Activated CD4-positive, alpha-beta T cell treated with anti-CD3 and anti-CD28 coated beads, Interleukin-2, amount 50 U/mL, for 24 hours (primary cell): ENCODE measurements around the gene KIAA1671.

ENCODE experiments used
- DNase-seq, 2 donors: peaks; one replicate each; pipeline ENCODE4 v3.0.0-alpha.2; 2020; ENCODE audit warnings: low read depth in 1 of 2, low spot score in 1 of 2

The KIAA1671 gene

DNA sequence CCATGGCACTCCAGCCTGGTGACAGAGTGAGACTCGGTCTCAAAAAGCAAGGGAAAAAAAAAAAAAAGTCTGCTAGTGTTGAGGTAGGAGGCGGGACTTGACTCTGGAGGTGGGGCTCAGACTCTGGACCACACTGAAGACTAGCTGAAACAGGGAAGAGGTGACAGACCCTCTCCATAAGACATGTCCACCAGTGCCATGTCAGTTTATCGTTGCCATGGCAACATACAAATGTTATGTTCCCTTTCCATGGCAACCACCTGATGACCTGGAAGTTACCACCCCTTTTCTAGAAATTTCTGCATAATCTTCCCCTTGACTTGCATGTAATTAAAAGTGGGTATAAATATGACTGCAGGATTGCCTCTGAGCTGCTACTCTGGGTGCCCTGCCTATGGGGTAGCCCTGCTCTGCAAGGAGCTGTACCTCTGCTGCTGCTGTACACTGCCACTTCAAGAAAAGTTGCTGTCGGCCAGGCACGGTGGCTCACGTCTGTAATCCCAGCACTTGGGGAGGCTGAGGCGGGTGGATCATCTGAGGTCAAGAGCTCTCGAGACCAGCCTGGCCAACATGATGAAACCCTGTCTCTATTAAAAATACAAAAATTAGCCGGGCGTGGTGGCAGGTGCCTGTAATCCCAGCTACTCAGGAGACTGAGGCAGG lies 55.1 kb downstream of the KIAA1671 start:
- no peak for DNase-seq

DNA sequence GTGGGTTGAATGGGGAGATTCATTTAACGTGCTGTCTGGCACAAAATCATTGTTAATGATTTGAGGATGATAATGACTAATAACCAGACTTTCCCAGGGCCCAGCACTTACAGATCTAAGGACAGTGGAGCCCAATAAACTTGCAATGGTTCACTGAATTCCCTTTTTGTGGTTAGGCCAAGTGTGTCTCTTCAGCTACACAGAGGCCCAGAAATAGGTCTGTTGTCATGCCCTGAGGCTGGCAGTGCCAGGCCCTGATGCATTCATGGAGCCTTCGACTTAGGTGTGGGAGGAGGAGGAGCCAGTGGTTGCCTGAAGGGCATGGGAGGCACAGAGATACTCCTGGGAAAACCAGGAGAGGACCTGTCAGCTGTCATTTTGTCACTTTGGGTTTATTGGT lies 56.1 kb downstream of the KIAA1671 start:
- no peak for DNase-seq

GRCh38 chr22:25012741-25013143 lies 60.2 kb downstream of the KIAA1671 start:
- no peak for DNase-seq

DNA sequence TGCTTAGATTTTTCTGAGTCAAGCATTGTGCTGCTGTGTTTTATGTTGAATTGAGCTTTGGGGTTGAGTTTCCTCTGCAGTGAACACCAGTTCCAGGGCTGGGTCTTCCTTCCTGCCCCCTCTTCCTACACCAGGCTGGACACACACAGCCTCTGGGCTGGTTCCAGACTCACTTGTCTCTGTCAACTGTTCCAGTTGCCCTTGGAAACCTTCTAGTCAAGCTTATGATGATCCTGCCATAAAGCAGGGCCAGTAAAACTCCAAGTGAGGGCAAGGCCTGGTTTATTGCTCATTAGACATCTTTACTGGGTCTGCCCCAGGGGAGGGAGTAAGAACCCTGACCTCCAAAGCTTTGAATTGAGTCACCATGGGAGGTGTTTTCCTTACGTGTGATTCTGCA lies 61.1 kb downstream of the KIAA1671 start:
- no peak for DNase-seq

DNA sequence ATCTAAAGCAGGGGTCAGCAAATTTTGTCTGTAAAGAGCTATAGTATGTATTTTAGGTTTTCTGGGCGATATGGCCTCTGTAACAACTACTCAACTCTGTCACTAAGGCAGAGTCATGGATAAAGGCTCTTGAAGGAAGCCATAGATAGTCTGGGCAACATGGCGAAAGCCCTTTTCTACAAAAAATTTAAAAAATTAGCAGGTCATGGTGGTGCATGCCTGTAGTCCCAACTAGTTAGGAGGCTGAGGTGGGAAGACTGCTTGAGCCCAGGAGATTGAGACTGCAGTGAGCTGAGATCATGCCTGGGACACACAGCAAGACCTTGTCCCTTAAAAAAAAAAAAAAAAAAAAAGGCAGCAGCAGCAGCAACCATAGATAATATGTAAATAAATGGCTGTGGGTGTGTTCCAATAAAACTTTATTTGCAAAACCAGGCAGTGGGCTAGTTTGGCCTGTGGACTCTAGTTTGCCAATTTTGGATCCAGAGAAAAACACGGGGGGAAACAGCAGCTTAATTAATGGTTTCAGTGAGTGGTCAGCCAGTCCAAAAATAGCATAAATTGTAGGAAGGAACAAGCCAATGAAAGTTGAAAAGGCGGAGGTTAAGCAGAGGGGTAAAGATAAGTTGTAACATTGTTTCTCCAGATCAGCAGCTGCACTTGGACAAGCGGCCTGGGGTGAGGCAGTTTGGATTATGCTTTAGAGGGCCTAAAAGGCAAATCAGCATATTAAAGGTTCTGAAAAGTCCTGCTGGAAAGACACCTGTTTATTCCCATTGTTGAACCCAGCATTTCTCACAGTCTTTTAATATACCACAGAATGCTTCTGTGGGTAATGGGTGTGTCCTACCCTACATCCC lies 62.6 kb downstream of the KIAA1671 start:
- DNase-seq = no peak

DNA sequence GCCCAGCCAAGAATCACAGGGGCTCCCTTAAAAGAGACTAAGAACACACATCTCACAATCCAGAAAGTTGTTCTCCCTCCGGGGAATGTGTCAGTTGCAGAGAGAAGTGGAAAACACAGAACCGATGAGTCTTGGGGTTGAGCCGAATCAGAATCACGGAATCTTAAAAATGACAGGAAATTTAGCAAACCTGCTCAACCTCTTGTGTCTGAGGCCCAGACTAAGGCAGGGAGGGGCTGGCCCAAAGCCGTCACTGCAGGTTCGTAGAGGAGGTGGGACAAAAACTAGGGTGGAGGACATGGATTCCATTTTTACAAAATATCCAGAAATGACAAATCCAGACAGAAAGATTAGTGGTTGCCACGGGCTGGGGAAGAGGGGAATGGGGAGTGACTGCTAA lies 63.8 kb downstream of the KIAA1671 start:
- DNase-seq = no peak

DNA sequence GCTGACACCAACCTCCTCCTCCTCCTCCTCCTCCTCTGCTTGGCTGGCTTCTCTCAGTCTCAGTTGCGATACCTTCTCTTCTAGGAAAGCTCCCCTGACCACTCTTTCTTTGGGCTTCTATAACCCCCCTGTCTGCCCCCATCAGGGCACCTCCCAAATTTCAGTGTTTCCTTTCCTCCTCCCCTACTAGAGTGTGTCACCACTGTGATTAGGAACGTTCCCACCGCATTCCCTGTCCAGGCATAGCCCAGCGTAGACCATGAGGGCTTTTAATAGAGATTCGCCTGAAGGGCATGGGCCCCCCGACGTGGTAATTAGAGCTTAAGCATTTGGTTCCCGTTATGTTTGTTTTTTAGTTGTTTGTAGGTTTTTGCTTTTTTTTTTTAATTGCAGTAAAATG lies 65.5 kb downstream of the KIAA1671 start:
- DNase-seq = no peak

GRCh38 chr22:25019427-25020184 lies 67.1 kb downstream of the KIAA1671 start:
- DNase-seq = no peak

DNA sequence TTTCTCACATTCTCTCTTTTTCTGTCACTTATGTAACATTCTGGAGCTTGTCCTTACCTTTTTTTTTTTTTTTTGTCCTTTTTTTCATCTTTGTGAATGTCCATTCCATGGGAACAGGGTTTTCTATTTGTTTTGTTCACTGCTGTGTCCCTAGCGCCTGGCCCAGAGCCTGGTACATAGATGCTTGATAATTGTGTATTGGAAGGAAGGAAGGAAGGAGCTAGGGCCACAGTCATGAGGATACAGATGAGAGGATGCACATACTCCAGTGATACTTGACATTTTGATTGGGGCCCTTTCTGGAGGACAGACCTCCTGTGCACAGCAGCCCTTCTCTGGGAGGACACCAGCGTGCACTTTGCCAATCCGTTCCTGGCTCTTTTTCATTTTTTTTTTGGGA lies 68.9 kb downstream of the KIAA1671 start:
- DNase-seq = no peak

DNA sequence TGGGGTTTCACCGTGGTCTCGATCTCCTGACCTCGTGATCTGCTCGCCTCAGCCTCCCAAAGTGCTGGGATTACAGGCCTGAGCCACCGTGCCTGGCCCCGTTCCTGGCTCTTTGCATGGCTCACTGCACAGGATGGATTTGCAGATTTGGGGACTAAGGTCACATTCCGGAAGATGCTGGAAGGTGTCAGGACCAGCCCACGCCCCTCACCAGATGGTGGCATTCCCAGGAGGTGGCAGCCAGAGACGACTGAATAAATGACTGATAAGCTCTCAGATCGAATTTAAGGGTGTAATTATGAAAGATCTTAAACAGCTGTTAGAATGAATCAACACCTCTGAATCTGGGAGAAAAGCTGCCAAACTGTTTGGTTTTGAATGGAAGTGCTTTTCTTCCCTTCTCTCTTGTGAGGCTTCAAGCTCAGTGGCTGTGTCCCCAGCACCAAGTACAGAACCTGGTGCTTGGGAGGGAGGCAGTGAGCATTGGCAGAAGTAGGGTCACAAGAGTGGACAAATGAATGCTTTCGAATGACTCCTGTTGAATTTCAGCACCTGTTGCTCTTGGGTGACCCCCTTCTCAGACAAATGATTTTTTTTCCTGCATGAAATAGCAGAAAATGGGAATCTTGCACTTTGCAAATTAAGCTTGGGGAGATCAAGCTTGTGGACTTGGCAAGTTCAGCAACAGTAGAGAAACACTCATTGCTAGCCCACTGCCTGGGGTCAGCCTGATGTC lies 69.6 kb downstream of the KIAA1671 start:
- DNase-seq = no peak

- DNase-seq = no peak
Measured at GRCh38 chr22:25023879-25024278, 71.4 kb downstream of the KIAA1671 start.

DNA sequence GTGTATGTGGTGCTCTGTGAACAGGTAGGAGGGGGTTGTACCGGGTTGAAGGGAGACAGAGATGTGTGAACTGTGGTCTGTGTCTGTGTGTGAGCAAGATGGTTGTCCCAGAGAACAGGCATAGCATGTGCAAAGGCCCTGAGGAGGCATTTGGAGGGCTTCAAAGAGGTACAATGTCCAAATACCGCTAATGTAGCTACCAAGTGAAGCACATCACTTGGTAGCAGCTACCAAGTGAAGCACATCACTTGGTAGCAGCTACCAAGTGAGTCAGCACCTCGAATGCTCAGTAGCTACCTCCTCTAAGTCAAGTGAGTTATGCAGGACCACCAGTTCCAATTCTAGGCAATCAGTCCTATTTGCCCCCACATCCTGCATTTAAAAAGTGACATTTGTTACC lies 72.4 kb downstream of the KIAA1671 start:
- no peak for DNase-seq

DNA sequence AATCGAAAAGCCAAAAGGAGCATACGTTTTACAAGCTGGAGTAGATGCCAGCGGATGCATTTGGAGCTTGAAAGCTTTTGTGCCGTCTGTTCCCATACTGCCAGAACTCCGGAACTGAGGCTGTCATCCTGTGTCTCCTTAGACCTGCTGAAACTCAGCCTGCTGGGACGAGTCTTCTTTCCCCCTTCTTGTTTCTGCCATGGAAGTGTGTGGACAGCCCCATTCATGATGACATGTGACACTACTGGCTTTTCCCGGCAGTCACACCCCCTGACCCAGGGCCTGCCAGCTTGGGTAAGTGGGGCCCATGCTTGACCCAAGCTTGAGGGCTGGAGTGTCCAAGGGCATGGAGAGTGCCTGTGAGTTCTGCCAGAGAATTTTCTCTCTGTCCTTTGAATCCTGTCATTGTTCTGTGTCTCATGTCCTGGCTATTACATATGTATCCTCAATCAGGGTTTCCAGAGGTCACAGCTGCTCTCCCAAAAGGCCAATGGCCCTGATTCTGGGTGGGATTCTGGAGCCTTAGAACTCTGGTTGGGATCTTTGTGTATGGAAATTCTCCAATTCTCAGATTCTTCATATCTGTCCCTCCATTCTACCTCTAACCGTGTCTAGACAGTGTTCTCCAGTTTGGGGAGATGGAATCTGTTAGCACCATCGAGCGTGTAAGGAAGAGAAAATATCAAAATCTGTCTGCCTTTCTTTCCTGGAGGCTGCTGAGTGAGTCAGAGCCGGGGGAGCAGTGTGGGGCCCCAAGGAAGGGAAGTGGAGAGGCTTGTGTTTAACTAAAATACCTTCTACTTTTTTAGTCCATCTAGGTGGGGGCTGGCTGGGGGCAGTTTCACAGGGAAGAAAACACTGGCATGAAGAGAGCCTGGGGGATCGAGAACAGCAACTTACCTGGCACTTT lies 73.2 kb downstream of the KIAA1671 start:
- no peak for DNase-seq

DNA sequence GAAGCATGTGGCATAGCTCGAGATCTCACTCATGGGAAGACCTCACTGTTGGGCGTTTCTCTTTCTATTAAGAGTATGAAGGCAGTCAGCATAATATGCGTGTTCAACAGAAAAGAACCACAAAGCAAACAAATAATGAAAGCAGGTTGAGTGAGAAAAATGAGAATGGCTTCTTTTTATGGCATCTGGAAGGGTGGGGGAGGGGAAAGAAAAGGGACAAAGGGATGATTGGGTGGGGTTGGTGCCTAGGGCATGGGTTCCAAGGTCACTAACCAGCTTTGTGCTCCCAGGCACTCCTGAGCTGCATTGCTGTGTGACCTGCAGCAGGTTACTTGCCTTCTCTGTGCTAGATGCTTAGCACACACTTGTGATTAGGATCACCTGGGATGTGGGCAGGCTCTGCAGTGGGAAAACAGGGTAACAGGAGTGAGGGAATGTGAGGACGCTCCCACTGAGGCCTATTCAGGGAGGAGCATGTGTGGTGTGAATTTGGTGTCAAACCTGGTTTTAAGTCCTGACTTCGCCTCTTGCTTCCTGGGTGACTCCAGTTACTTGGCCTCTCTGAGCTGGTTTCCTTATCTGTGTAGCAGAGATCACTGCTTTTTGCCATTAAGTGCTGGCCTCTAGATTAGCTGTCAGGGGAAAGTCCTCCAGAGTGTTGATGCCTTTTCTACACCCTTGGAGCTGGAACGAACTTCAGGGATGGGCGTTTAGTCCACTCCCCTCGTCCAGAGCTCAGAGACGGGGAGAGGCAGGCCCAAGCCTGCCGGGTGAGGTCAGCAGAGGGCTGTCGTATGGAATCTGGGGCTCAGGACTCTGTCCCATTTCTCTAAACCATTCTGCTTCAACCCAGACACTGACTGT lies 74.8 kb downstream of the KIAA1671 start:
- no peak for DNase-seq

- DNase-seq = no peak
Measured at GRCh38 chr22:25027959-25028840, 75.7 kb downstream of the KIAA1671 start.

GRCh38 chr22:25028841-25029141 lies 76.3 kb downstream of the KIAA1671 start:
- DNase-seq = no peak

DNA sequence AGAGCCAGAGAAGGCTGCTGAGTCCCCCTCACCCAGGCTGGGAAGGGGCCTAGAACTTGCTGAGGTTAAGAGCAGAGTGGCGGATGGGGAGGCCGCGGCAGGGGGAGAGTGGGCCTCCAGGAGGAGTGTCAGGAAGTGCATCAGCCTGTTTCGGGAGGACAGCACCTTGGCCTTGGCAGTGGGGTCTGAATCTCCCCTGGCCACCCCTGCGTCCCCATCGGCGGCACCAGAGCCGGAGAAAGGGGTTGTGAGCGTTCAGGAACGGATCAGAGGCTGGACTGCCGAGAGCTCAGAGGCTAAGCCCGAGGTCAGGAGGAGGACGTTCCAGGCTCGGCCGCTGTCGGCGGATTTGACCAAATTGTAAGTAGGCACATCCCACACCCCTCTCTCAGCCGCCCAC lies 76.7 kb downstream of the KIAA1671 start:
- DNase-seq = no peak

DNA sequence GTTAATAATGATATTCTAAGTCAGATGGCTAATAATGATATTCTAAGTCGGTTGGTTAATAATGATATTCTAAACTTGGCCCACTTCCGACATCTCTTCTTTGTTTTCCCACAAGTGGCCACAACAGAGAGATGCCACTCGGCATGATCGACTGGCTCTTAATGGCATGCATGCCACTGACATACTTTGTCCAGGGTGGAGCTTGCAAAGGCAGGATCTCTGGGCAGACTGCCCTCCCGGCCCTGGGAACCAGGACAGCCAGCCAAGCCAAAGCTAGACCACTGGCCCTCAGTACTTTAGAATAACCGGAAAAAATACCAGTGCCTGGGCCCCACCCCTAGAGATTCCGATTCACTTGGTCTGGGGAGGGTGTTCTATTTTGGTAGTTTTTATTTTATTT lies 78.1 kb downstream of the KIAA1671 start:
- DNase-seq = no peak

- no peak for DNase-seq
Measured at GRCh38 chr22:25032066-25032465, 79.5 kb downstream of the KIAA1671 start.
